GM19351 (cell line): ENCODE measurements around the gene GOLGA8M.
A peak's percentile ranks its signal among the peaks of the same experiment; 100 is the strongest.
"Not testable (repeated sequence)": the region's sequence is repeated elsewhere in the genome, so short reads cannot be mapped to it uniquely, and the experiment has no call there.

ENCODE experiments used
- ATAC-seq: cut with Tn5 transposase; IDR thresholded peaks from one replicate; pipeline ENCODE4 v1.9.1; 2021; ENCODE audit warnings: mild to moderate bottlenecking, moderate library complexity; ENCODE audit not compliant: unreplicated experiment

The GOLGA8M gene, protein sequence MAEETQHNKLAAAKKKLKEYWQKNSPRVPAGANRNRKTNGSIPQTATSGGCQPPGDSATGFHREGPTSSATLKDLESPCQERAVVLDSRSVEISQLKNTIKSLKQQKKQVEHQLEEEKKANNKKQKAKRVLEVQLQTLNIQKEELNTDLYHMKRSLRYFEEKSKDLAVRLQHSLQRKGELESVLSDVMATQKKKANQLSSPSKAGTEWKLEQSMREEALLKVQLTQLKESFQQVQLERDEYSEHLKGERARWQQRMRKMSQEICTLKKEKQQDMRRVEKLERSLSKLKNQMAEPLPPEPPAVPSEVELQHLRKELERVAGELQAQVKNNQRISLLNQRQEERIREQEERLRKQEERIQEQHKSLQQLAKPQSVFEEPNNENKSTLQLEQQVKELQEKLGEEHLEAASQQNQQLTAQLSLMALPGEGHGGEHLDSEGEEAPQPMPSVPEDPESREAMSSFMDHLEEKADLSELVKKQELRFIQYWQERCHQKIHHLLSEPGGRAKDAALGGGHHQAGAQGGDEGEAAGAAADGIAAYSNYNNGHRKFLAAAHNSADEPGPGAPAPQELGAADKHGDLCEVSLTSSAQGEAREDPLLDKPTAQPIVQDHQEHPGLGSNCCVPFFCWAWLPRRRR

GRCh38 chr15:28712270-28712669 is at the start of gene GOLGA8M:
TSS of gene GOLGA8M (minus strand) at chr15:28712421. CDS start at chr15:28712323, 98 bp downstream.
- ATAC-seq = not testable (repeated sequence)

DNA sequence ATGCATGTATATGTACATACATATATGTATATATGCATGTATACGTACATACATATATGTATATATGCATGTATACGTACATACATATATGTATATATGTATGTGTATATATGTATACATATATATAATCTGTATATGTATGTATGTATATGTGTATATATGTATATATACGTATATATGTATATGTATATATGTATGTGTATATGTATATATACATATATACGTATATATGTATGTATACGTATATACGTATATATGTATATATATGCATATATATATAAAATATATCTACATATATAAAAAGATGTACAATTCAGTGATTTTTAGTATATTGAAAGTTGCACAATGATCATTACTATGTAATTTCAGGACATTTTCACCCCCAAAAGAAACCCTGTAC is 30.7 kb upstream of the GOLGA8M start:
- ATAC-seq = not testable (repeated sequence)

GRCh38 chr15:28738590-28739292 is 26.5 kb upstream of the GOLGA8M start:
- peak; percentile 61 for ATAC-seq

DNA sequence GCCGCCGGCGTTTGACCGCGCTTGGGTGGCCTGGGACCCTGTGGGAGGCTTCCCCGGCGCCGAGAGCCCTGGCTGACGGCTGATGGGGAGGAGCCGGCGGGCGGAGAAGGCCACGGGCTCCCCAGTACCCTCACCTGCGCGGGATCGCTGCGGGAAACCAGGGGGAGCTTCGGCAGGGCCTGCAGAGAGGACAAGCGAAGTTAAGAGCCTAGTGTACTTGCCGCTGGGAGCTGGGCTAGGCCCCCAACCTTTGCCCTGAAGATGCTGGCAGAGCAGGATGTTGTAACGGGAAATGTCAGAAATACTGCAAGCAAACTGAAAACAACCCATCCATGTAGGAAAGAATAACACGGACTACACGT is 26.0 kb upstream of the GOLGA8M start:
- ATAC-seq = not testable (repeated sequence)

DNA sequence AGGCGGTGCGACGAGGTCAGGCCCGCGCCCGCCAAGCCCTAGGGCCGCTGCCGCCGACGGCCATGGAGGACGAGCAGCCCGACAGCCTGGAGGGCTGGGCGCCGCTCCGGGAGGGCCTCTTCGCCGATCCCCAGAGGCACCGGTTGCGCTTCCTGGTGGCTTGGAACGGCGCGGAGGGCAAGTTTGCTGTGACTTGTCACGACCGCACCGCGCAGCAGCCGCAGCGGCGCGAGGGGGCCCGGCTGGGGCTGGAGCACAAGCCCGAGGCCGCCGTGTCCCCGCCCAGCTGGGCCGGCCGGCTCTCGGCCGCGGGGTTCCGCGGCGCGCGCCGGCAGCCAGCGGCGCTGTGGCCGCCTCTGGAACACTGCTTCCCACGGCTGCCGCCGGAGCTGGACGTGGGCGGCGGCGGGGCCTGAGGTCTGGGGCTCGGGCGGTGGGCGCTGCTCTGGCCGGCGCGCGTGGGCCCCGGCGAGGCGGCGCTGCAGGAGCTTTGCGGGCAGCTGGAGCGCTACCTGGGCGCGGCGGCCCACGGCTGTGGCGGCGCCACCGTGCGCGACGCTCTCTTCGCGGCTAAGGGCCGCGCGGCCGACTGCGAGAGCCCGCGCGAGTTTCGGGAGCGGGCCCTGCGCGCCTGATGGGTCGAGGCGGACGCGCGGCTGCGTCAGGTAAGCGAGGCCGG is 25.4 kb upstream of the GOLGA8M start:
- not testable (repeated sequence) for ATAC-seq

GRCh38 chr15:28728061-28728460 is 15.8 kb upstream of the GOLGA8M start:
- not testable (repeated sequence) for ATAC-seq

- ATAC-seq = not testable (repeated sequence)
Observed at GRCh38 chr15:28727026-28727425, 14.8 kb upstream of the GOLGA8M start.

GRCh38 chr15:28726102-28726501 is 13.9 kb upstream of the GOLGA8M start:
- no peak for ATAC-seq

- no peak for ATAC-seq
Observed at GRCh38 chr15:28725556-28725955, 13.3 kb upstream of the GOLGA8M start.

- ATAC-seq = not testable (repeated sequence)
Observed at GRCh38 chr15:28723986-28724385, 11.8 kb upstream of the GOLGA8M start.

DNA sequence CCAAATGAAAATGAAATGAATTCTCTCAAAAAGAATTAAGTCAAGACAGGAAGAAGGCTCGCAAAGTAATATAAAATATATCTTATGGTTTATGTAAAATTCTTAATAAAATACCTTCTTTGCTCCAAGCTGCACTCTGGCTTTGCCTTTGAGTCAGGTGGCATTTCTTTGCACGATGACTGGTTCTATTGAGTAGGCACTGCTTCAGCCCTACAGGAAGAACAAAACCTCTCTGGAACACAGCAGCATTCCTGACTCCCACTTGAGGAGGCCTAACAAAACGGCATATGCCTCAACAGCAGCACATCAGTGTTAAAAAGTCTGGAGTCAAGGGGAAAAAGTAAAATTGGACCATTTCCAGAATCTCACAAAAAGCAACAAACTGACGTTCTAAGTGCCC is 7.4 kb upstream of the GOLGA8M start:
- not testable (repeated sequence) for ATAC-seq

DNA sequence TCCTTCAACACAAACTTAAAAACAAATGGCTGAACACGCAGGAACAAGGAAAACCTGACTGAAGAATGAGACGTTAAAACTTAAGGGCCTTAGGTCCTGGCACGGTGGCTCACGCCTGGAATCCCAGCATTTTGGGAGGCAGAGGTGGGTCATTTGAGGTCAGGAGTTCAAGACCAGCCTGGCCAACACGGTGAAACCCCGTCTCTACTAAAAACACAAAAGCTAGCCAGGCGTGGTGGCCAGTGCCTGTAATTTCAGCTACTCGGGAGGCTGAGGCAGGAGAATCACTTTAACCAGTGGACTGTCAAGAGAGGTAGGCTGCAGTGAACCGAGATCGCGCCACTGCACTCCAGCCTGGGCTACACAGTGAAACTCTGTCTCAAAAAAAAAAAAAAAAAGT is 6.4 kb upstream of the GOLGA8M start:
- not testable (repeated sequence) for ATAC-seq

- ATAC-seq = not testable (repeated sequence)
Observed at GRCh38 chr15:28714176-28714575, 2.0 kb upstream of the GOLGA8M start.

- ATAC-seq = not testable (repeated sequence)
Observed at GRCh38 chr15:28703927-28704326, 8.3 kb downstream of the GOLGA8M start.

GRCh38 chr15:28702427-28702826 is 9.8 kb downstream of the GOLGA8M start:
- not testable (repeated sequence) for ATAC-seq

GRCh38 chr15:28694006-28694751 is 18.0 kb downstream of the GOLGA8M start:
- ATAC-seq = not testable (repeated sequence)

DNA sequence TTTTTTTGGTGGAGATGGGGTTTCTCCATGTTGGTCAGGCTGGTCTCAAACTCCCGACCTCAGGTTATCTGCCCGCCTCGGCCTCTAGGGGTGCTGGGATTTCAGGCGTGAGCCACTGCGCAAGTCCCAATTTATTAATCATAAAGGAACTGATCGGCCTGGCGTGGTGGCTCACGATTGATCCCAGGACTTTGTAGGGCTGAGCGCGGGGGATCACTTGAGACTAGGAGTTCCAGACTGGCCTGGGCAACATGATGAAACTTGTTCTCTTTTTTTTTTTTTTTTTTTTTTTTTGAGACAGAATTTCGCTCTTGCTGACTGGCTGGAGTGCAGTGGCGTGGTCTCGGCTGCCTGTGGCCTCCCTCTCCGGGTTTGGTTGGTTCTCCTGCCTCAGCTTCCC is 19.2 kb downstream of the GOLGA8M start:
- not testable (repeated sequence) for ATAC-seq

- not testable (repeated sequence) for ATAC-seq
Observed at GRCh38 chr15:28673533-28673932, 38.7 kb downstream of the GOLGA8M start.

DNA sequence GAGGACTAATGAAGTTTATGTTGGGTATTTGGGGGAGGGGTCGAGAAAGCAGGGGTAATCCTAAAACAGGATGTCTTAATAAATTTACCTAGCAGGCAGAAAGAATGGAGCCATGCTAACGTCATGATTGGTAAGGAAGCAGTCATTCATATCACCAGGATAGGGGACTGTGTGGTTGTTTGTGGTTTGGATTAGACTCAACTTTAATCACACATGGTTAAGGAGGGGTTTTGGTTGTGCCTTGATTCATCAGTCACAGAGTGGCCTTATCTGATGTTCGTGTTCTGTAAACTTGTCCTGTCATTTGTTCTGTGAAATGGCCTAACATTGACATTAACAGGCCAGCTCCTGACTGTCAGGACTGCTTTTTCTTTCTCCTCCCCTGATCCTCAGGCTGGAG is 40.1 kb downstream of the GOLGA8M start:
- ATAC-seq = not testable (repeated sequence)

DNA sequence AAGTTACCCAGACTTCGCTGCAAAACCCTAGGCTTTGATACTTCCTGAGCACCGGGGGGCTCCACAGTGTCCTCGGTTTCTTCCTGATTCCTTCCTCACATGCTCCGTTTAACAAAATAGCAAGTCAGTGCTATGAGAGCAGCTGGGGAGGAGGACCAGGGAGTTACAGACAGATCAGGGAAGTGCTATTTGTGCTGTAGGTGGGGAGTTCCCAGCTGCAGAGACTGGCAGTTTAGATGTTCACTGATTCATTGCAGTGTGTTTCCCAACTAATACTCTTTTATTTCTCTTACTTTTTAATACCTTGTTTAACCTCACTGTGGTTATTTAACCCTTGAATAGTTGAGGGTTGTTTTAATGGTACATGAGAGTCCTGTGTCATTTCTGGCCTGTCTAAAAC is 45.8 kb downstream of the GOLGA8M start:
- not testable (repeated sequence) for ATAC-seq
